Testis (tissue), 2 donors: ENCODE results near the gene SHB.

ENCODE experiments used
- POLR2A ChIP-seq: fragments of 450-650 bp; IDR thresholded peaks from one replicate; pipeline ENCODE4 v1.6.1; 2017; ENCODE audit warnings: antibody characterized with exemption, mild to moderate bottlenecking, moderate library complexity
- TF ChIP-seq, protein P1 (sequence below), 3 experiments: fragments of 450-650 bp in 2 of 3; fragments of 200-600 bp in 1 of 3; sonication (generic) in 1 of 3; IDR thresholded peaks; one replicate each; pipeline ENCODE4 v1.5.1; 2016 to 2019; ENCODE audit warnings: antibody characterized with exemption in 3 of 3, mild to moderate bottlenecking in 2 of 3, moderate library complexity in 1 of 3

GRCh38 chr9:37949576-37949975 is 119.5 kb downstream of the SHB start:
- TF ChIP-seq, protein P1, sequence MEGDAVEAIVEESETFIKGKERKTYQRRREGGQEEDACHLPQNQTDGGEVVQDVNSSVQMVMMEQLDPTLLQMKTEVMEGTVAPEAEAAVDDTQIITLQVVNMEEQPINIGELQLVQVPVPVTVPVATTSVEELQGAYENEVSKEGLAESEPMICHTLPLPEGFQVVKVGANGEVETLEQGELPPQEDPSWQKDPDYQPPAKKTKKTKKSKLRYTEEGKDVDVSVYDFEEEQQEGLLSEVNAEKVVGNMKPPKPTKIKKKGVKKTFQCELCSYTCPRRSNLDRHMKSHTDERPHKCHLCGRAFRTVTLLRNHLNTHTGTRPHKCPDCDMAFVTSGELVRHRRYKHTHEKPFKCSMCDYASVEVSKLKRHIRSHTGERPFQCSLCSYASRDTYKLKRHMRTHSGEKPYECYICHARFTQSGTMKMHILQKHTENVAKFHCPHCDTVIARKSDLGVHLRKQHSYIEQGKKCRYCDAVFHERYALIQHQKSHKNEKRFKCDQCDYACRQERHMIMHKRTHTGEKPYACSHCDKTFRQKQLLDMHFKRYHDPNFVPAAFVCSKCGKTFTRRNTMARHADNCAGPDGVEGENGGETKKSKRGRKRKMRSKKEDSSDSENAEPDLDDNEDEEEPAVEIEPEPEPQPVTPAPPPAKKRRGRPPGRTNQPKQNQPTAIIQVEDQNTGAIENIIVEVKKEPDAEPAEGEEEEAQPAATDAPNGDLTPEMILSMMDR (IDR thresholded peaks at IDR 0.05): no peak
- no peak for TF ChIP-seq POLR2A
